22Rv1 (cell line): Measurements from ENCODE around the gene TMEM269.
A peak's percentile ranks its signal among the peaks of the same experiment; 100 is the strongest.

Experiments used
- H3K27ac ChIP-seq: fragments of 450-650 bp; 2 replicates; pipeline ENCODE4 v1.5.1; 2017
- ZFX ChIP-seq: fragments of 450-650 bp; IDR thresholded peaks from 2 replicates; pipeline ENCODE4 v1.6.1; 2017; ENCODE audit warnings: antibody characterized with exemption, borderline replicate concordance
- TF ChIP-seq, protein P1 (sequence below): fragments of 450-650 bp; IDR thresholded peaks from 2 replicates; pipeline ENCODE4 v1.5.1; 2017; ENCODE audit warnings: mild to moderate bottlenecking

Gene TMEM269

DNA sequence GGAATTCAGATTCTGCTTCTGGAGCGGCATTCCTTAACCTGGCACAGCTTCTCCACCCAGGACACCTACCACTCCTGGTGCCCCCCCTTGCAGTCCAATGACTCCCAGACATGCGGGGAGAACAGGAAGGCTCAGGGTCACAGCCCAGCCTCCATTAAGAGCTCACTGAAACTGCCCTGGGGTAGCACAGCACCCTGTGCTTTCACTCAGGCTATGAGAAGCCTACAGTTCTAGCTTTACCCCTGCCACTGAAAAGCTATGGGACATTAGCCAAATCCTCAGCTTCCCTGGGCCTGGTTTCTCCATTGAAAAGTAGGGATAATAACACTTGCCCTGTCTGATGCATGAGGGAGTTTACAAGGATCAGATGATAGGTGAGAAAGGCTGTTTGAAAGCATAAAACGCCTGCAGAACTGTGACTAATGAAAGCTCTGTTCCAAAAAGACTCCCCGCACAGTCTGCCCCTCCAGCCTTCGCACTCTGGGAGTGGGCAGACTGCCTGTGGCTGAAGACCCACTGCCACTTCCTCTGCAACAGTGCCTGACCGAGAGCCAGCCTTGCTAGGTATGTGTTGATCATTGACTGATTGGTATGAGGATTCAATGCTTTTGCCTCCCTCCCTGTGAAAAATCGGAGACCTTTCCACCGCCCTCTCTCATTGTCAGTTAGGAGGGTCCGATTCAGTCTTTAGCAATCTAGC is 42.0 kb upstream of the TMEM269 start:
- H3K27ac ChIP-seq = no peak overlapping the region
- TF ChIP-seq, protein P1, sequence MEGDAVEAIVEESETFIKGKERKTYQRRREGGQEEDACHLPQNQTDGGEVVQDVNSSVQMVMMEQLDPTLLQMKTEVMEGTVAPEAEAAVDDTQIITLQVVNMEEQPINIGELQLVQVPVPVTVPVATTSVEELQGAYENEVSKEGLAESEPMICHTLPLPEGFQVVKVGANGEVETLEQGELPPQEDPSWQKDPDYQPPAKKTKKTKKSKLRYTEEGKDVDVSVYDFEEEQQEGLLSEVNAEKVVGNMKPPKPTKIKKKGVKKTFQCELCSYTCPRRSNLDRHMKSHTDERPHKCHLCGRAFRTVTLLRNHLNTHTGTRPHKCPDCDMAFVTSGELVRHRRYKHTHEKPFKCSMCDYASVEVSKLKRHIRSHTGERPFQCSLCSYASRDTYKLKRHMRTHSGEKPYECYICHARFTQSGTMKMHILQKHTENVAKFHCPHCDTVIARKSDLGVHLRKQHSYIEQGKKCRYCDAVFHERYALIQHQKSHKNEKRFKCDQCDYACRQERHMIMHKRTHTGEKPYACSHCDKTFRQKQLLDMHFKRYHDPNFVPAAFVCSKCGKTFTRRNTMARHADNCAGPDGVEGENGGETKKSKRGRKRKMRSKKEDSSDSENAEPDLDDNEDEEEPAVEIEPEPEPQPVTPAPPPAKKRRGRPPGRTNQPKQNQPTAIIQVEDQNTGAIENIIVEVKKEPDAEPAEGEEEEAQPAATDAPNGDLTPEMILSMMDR = no peak
- no peak for TF ChIP-seq ZFX

DNA sequence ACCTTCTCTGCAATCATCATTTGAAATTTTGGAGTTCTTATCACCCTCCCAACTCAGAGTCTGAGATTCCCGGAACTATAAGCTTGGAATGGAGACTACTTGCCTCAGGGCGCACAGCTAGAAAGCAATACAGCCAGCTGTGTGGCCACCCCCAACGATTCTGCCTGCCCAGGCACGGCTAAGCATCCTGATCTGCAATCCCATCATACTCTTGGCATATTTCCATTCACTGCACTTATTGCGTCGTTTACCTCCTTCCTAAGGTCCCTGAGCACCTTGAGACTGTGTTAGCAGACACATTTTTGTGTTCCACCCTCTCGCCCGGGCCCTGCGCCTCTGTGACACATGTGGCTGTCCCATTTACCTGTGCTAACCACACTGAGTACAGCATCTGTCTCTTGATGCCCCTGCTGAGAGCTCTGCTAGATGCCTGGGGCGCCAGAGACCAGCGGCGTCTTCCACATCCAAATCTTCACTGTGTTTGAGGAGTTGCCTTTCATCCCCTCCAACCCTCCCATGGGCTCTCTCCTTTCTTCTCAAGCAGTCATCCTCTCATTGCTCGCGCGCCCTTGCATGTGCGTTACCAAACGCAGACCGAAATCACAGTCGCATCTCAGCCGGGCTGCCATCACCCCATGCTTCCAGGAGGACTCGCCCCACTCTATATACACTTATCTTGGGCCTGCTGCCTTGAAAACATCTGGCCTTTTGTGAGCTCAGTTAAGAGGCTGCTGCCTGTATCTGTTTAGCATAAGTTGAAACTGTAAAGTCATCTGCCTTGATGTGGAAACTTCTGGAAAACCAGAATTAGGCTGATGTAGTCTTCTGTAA is 41.3 kb upstream of the TMEM269 start:
- no peak overlapping the region for H3K27ac ChIP-seq
- TF ChIP-seq ZFX = no peak
- TF ChIP-seq, protein P1 = no peak

DNA sequence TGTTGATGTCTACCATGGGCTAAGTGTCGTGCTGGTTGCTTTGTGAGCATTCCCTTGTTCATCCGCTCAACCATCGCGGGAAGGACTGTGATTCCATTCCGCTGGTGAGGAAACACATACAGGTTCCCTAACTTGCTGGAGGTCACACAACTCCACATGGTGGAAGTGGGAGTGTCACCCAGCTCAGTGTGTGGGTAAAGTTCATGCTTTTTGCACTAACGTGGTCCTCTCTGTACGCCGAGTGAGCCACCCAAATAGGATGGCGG is 40.7 kb upstream of the TMEM269 start:
- no peak overlapping the region for H3K27ac ChIP-seq
- TF ChIP-seq, protein P1 = no peak
- no peak for TF ChIP-seq ZFX

DNA sequence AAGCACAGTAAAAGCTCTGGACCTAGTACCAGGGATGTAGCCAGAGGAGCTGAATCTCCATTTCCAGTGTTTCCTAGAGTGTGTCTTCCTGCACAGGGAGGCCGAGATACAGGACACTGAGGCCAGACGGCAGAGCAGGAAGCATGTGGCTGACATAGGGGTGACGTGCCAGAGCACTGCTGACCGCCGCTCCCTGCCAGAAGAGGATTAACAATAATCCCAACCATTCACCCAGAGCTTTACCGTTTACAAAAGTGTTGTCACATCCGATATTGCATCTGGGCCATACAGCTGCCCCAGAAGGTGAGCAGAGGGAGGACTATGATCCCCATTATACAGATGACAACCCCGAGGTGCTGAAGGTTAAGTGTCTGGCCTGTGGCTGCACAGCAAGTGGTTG is 38.9 kb upstream of the TMEM269 start:
- TF ChIP-seq ZFX = no peak
- TF ChIP-seq, protein P1 = no peak

DNA sequence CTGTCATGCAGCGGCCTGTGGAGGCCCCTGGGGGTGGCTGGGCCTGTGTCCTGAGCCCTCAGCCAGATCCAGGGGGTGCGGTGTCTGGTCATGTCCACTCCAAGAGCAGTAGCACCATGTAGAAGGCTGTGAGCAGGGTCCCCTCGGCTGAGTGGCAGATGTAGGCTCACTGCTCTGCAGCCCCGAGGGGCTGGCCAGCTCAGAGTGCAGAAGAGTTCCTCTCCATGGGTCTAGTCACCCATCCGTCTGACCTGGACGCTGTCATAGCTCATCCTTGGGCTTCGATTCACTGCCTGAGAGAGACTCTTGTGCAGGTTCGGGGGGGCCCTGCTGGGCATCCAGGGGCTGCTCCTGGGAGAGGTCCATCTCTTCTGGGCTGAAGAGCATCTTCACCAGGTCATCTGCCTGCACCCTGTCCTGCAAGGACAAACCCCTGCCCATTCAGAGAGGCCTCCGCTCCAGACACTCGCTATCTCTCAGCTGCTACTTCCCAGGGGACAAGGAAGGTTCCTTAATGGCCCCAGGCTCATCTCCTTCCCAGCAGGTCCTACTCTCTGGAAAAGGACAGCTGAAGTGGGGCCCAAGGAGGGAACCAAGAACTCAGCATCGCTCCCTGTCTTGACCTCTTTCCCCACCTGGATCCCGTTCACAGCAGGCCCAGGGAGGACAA is 38.2 kb upstream of the TMEM269 start:
- H3K27ac ChIP-seq = no peak overlapping the region
- TF ChIP-seq, protein P1 = no peak
- no peak for TF ChIP-seq ZFX

More for the DNA sequence above, 38.9 kb upstream of the TMEM269 start:
- no peak overlapping the region for H3K27ac ChIP-seq

DNA sequence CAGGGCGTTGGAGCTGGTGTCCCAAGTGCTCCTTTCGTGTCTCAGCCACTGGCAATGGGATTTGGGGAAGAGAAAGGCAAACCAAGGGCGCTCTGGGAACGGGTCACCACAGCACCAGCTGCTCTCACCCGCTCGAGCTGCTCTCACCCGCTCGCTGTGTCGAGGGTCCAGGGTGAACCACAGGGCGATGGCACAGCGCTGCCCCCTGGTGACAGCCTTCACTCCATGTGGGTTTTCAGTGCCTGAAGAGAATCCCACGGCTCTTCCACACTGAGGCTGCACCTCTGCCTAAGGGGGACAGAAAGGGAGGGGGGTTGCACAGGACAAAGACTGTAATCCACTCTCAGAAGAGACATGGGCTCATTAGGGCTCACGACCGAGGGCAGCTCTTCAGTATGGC is 37.7 kb upstream of the TMEM269 start:
- no peak overlapping the region for H3K27ac ChIP-seq
- TF ChIP-seq ZFX = no peak
- TF ChIP-seq, protein P1 = peak; percentile 76

DNA sequence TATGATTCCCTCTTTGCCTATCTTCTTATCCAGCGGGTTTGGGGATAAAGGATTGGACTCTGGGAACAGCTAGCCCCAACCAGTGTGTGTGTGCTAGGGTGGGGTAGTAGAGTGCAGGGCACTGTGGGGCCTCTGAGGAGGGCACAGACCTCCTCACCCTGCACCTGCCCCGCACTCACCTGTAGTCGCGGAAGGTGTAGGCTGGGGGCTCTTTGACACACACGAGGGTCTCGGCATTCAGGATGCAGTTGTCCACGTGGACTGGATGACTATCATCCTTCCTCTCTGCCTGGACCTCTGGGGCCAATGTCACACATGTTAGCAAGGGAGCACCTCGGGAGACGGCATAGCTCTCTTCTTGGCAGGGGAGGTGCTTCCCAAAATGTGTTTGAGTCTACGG is 36.8 kb upstream of the TMEM269 start:
- TF ChIP-seq, protein P1 = no peak
- TF ChIP-seq ZFX = no peak
- no peak overlapping the region for H3K27ac ChIP-seq
